KOPT-K1 (cell line): Measurements from ENCODE around the gene RILP.

Source experiments
- H3K27ac ChIP-seq: fragments of 200-600 bp; sonication (generic); 2 replicates; pipeline ENCODE4 v1.5.1; 2016; ENCODE audit warnings: antibody characterized with exemption, mild to moderate bottlenecking, low read depth, low read length; ENCODE audit not compliant: poor library complexity, severe bottlenecking
- H3K36me3 ChIP-seq: fragments of 200-600 bp; sonication (generic); 2 replicates; pipeline ENCODE4 v1.5.1; 2017; ENCODE audit warnings: antibody characterized with exemption, mild to moderate bottlenecking, low read length, moderate library complexity; ENCODE audit not compliant: insufficient read depth
- H3K9me3 ChIP-seq: fragments of 200-600 bp; sonication (generic); 2 replicates; pipeline ENCODE4 v1.5.1; 2017; ENCODE audit warnings: antibody characterized with exemption, low read length, mild to moderate bottlenecking; ENCODE audit not compliant: insufficient read depth, poor library complexity, severe bottlenecking

RILP gene

DNA sequence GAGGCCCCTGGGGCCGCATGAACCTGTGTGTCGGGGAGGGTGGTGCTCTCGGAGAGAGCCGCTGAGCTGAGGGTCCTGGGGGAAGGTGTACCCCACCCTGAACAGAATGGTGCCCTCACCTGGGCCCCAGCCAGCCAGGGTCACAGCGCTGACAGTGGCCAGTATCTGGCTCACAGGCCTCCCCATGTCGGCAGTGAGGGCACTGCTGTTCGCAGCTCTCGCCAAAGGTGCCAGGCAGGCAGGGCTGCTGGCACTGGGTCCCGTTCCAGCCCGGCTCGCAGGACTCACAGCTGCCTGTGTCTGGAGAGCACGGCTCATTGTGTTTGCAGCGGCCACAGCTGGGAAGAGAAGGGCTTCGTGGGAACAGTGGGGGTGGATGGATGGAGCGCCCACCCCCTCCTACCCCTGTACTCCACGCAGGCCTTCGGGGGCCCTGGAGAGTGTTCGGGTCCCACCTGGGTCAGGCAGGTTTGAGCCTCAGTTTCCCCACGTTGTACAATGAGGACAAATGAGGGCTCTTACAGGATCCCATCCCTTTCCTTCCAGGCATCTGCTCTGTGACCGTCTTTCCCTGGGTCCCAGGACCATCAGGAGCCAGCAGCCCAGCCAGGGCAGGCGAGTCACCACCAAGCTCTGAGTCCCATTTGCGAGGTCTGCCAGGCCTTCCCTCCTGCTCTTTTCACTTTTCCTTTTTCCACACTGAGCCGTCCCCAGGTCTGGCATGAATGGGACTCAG is 9.2 kb downstream of the RILP start:
- no peaks in the 10 kb centered on the region for H3K36me3 ChIP-seq
- no peak overlapping the region for H3K27ac ChIP-seq
- no peaks in the 10 kb centered on the region for H3K9me3 ChIP-seq

- Histone ChIP-seq H3K9me3 (no peaks in the 10 kb centered on the region), H3K27ac (no peak overlapping the region), H3K36me3 (no peaks in the 10 kb centered on the region)
Observed at GRCh38 chr17:1639549-1640180, 10.0 kb downstream of the RILP start.

GRCh38 chr17:1638624-1639300 is 10.9 kb downstream of the RILP start:
- no peaks in the 10 kb centered on the region for H3K9me3 ChIP-seq
- H3K36me3 ChIP-seq: no peaks in the 10 kb centered on the region
- H3K27ac ChIP-seq: no peak overlapping the region

- no peaks in the 10 kb centered on the region for H3K36me3 ChIP-seq
- no peak overlapping the region for H3K27ac ChIP-seq
- H3K9me3 ChIP-seq: no peaks in the 10 kb centered on the region
Observed at GRCh38 chr17:1638171-1638590, 11.5 kb downstream of the RILP start.

DNA sequence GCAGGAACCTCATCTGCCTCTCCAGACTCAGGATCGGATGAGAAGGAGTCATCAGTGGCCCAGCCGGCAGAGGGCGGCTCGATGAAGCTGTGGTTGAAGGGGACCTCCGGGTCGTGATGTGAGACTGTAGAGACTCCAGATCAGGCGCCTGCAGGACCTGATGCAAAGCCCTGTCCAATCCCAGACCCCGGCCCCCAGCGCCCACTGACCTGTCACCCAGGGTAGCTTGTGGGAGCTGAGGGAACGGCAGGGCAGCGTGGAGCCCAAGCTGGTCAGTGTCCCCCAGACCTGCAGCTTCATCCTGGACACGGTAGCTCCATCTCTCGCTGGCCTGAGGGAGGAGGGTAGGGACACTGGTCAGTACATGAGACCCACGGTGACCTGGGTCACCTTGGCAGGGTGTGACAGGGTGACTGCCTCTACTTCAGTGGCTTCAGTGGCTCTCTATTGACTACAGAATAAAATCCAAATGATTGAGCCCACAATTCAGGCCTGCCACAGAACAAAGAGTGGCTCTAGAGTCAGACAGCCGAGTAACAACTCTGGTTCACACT is 12.9 kb downstream of the RILP start:
- H3K27ac ChIP-seq: no peak overlapping the region
- H3K36me3 ChIP-seq: no peaks in the 10 kb centered on the region
- no peaks in the 10 kb centered on the region for H3K9me3 ChIP-seq

DNA sequence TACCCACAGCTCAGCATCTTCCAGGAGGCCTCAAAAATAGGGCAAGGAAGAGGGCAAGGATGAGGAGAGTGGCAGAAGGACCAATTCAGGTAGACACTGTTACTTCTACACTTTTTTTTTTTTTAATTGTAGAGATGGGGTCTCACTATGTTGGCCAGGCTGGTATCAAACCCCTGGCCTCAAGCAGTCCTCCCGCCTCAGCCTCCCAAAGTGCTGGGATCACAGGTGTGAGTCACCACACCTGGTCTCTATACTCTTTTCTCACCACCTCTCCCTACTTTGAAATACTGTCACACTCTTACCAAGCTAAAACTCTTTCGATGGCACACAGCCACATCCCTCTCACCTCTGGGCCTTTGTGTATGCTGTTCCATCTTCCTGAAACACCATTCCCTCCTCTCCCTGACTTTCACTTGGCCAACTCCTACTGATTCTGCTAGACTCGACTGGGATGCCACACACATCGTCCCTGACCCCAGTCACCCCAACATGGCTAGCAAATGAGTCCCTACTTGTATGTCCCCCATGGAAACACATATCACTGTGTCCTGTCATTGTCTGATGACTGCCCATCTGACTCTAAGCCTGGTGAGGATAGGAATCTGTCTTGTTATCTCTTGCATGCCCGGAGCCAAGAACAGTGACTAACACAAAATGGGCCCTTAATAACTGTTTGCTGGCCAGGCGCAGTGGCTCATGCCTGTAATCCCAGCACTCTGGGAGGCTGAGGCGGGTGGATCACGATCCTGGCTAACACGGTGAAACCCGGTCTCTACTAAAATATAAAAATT is 13.8 kb downstream of the RILP start:
- Histone ChIP-seq H3K9me3 (no peaks in the 10 kb centered on the region), H3K36me3 (no peaks in the 10 kb centered on the region), H3K27ac (no peak overlapping the region)

GRCh38 chr17:1634841-1635650 is 14.6 kb downstream of the RILP start:
- H3K27ac ChIP-seq: no peak overlapping the region
- no peaks in the 10 kb centered on the region for H3K36me3 ChIP-seq
- H3K9me3 ChIP-seq: no peaks in the 10 kb centered on the region

DNA sequence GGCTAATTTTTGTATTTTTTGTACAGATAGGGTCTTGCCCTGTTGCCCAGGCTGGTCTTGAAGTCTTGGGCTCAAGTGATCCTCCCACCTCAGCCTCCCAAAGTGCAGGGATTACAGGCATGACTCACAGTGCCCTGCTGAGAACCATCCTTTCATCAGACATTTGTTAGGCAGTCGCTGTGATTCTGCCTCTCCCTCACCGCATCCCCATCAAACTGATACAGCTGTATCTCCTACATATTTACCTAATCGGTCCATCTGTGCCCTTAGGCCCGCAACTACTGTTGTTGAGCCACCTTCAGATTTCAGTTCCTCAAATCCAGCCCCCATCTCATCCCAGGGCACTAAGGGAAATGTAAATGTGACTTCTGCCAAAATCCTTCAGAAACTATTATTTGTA is 19.0 kb downstream of the RILP start:
- H3K36me3 ChIP-seq: no peaks in the 10 kb centered on the region
- H3K27ac ChIP-seq: no peak overlapping the region
- H3K9me3 ChIP-seq: no peaks in the 10 kb centered on the region

DNA sequence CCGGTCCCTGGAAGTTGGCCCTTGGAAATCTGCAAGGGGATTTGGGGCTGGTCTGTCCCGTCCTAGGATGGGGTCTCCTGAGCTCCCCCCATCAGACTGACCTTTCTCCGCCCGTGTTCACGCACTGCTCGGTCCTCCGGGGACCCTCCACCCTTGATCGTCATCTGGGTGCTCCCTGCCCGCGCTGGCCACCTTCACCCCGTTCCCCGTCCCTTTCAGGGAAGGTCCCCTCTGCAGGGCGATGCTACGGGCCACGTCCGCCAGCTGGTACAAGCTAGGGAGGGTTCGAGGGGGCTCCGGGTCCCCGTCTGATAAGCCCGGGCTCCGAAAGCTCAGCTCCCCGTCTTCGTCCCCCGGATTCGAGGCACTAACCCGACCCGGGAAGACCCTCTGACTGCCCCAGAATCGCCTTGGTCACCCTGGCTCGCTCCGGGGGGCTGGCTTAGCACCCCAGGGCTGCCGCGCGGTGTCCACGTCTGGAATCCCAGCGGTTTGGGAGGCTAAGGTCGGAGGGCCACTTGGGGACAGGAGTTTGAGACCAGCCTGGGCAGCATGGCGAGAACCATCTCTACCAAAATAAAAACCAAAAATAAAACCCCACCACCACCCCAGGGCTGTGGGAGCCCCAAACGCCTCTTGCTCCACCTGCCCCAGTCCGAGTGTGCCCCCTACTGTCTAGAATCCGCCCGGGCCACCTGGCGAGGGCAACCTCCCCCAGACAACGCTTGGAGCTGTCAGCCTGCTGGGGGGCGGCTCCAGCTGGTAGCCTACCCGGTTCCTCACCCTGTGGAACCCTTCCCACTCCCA is 20.0 kb downstream of the RILP start:
- Histone ChIP-seq H3K27ac (peak overlapping the region; percentile 79), H3K36me3 (0 out of 2 replicates have a peak, but pooled peaks cover 10% of the 10 kb centered on the region), H3K9me3 (no peaks in the 10 kb centered on the region)

- Histone ChIP-seq H3K36me3 (peaks cover 15% of the 10 kb centered on the region; the same call in 1 of the 2 replicates), H3K27ac (peak overlapping the region; percentile 79), H3K9me3 (no peaks in the 10 kb centered on the region)
Observed at GRCh38 chr17:1628856-1629503, 20.7 kb downstream of the RILP start.

- Histone ChIP-seq H3K36me3 (peaks cover 18% of the 10 kb centered on the region; the same call in 1 of the 2 replicates), H3K9me3 (no peaks in the 10 kb centered on the region), H3K27ac (peak within 1 kb of the TSS; percentile 79)
Observed at GRCh38 chr17:1627982-1628855, 21.4 kb downstream of the RILP start, which contains the start of gene SLC43A2. SLC43A2 (minus strand) TSS chr17:1628834; CDS start chr17:1627874, 960 bp downstream.
